SU-DHL-6 (cell line): ENCODE data around the gene NLGN2.

Experiments used
- CTCF ChIP-seq: fragments of 200-600 bp; sonication (generic); IDR thresholded peaks from one replicate; pipeline ENCODE4 v1.5.1; 2017; ENCODE audit warnings: antibody characterized with exemption, mild to moderate bottlenecking, low read length, moderate library complexity; ENCODE audit not compliant: insufficient read depth, poor library complexity, severe bottlenecking
- EZH2phosphoT487 ChIP-seq: fragments of 200-600 bp; sonication (generic), shearing (Covaris generic); conservative IDR thresholded peaks from 2 replicates; pipeline ENCODE4 v1.6.1; 2018; ENCODE audit warnings: mild to moderate bottlenecking, antibody characterized with exemption, low read length, moderate library complexity, mixed read lengths

DNA sequence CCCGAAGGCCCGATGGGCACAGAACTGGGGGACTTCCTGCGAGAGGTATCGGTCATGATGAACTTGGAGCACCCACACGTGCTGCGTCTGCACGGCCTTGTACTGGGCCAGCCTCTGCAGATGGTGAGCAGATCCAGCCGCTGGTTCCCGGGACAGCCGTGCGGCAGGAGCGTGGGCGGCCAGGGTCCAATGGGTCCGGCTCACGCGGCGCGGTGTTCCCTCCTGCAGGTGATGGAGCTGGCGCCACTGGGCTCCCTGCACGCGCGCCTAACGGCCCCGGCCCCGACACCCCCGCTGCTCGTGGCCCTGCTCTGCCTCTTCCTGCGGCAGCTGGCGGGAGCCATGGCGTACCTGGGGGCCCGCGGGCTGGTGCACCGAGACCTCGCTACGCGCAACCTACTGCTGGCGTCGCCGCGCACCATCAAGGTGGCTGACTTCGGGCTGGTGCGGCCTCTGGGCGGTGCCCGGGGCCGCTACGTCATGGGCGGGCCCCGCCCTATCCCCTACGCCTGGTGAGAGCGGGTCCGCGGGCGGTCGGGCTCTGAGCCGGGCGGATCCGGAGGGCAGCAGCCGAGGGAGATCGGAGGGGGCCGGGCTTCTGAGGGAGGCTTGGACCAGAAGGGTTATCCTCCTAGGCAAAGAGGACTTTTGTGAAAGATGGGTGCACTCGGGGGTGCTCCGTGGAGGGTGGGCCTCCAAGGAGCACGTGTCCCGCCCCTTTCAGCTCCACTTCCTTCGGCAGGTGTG, 23.7 kb upstream of the NLGN2 start:
- TF ChIP-seq CTCF (no peak), EZH2phosphoT487 (no peak)
